Erythroblast (primary cell): ENCODE results near the gene AXL.

ENCODE experiments used
- GATA1 ChIP-seq: IDR thresholded peaks from 2 replicates; pipeline ENCODE4 v1.6.1; 2011; ENCODE audit warnings: low read depth, mild to moderate bottlenecking, control low read depth, low read length, moderate library complexity
- POLR2A ChIP-seq: IDR thresholded peaks from 2 replicates; pipeline ENCODE4 v1.6.1; 2011; ENCODE audit warnings: mild to moderate bottlenecking, low read length

- TF ChIP-seq POLR2A, result no peak
- no peak for TF ChIP-seq GATA1
Measured at GRCh38 chr19:41302624-41303351, 83.8 kb downstream of the AXL start.
